Measurements from ENCODE around the gene FEZ2. TPM values are rescaled to one million over a fixed set of nuclear protein-coding genes. Genes with fewer than 3 reads are reported as not detected.

FEZ2 gene
- total and polyA plus RNA-seq, 2 of the 8 experiments (the other 6 are each of a cell fraction or from before 2014, with no cell fraction given): 7.5 to 16.4 TPM

DNA sequence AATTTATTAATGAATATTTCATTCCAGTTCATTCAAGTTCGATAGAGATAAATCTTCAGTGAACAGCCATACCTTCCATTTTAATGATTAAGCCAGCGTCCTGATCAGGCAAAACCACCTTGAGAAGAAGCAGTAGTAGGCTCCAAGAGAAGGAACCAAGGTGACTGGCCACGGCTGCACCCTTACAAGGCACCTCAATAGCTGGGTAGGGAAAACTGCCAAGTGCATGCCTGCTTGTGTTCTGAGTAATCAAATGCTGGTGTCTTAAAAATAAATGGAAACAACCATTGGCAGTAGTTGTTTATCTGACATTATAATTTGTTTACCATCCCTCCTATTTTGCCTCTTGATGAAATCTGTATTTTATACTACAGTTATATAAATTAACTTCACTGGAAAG is 10.0 kb upstream of the FEZ2 start (continued):
- no peak for TF ChIP-seq CBX5 (IDR thresholded peaks at IDR 0.05; ENCODE audit: low read depth, low read length)
- TF ChIP-seq NRF1 (IDR thresholded peaks at IDR 0.05; ENCODE audit: low read depth, low read length): no peak
- TF ChIP-seq CTBP2 (IDR thresholded peaks at IDR 0.05; ENCODE audit: borderline replicate concordance, insufficient read depth, insufficient read length, low read length): no peak
- no peak for TF ChIP-seq HDAC2 (IDR thresholded peaks at IDR 0.05; ENCODE audit: borderline replicate concordance in 1 of 2, low read depth in 2 of 2, low read length in 2 of 2)
- TF ChIP-seq CBX8 (IDR thresholded peaks at IDR 0.05; ENCODE audit: borderline replicate concordance, low read depth, low read length): no peak
